DMS79 treated with DMSO at 0.1 percent for 48 hours (cell line): ENCODE data around the gene TRPM4.
"Not testable (repeated sequence)": the region's sequence is repeated elsewhere in the genome, so short reads cannot be mapped to it uniquely, and the experiment has no call there.

ENCODE experiments used
- DNase-seq: peaks from one replicate; lab custom pipeline; 2025; lab: John Stamatoyannopoulos, UW

TRPM4 gene

GRCh38 chr19:49151267-49152118 is 6.1 kb upstream of the TRPM4 start:
- DNase-seq: peak; percentile 85

GRCh38 chr19:49152119-49152550 is 5.5 kb upstream of the TRPM4 start:
- DNase-seq: no peak

- DNase-seq: no peak
These were observed 4.3 kb upstream of the TRPM4 start for GRCh38 chr19:49153167-49153809.

GRCh38 chr19:49154279-49154678 is 3.3 kb upstream of the TRPM4 start:
- no peak for DNase-seq

- DNase-seq: no peak
These were observed 2.4 kb upstream of the TRPM4 start, which contains the start of gene HRC for GRCh38 chr19:49155005-49155819. Gene HRC (minus strand): TSS chr19:49155396. CDS start chr19:49155237, 159 bp downstream.

- DNase-seq: no peak
These were observed 1.7 kb upstream of the TRPM4 start for GRCh38 chr19:49155820-49156346.

- DNase-seq: no peak
These were observed 3.0 kb downstream of the TRPM4 start for GRCh38 chr19:49160450-49161189.

GRCh38 chr19:49161987-49162386 is 4.4 kb downstream of the TRPM4 start:
- peak; percentile 54 for DNase-seq

GRCh38 chr19:49165111-49165750 is 7.6 kb downstream of the TRPM4 start:
- DNase-seq: no peak

GRCh38 chr19:49165865-49166301 is 8.3 kb downstream of the TRPM4 start:
- no peak for DNase-seq

GRCh38 chr19:49167857-49168409 is 10.3 kb downstream of the TRPM4 start:
- no peak for DNase-seq

- no peak for DNase-seq
These were observed 10.8 kb downstream of the TRPM4 start for GRCh38 chr19:49168421-49168820.

GRCh38 chr19:49173198-49173597 is 15.6 kb downstream of the TRPM4 start:
- DNase-seq: no peak

- no peak for DNase-seq
These were observed 23.1 kb downstream of the TRPM4 start for GRCh38 chr19:49180659-49181058.

GRCh38 chr19:49182010-49182847 is 24.6 kb downstream of the TRPM4 start:
- DNase-seq: not testable (repeated sequence)

GRCh38 chr19:49182848-49183375 is 25.3 kb downstream of the TRPM4 start:
- no peak for DNase-seq

GRCh38 chr19:49186108-49186507 is 28.5 kb downstream of the TRPM4 start:
- DNase-seq: no peak

GRCh38 chr19:49188626-49189200 is 31.1 kb downstream of the TRPM4 start:
- no peak for DNase-seq

GRCh38 chr19:49189259-49189658 is 31.7 kb downstream of the TRPM4 start:
- no peak for DNase-seq
